ENCODE measurements around the gene IFITM5.

Gene IFITM5

DNA sequence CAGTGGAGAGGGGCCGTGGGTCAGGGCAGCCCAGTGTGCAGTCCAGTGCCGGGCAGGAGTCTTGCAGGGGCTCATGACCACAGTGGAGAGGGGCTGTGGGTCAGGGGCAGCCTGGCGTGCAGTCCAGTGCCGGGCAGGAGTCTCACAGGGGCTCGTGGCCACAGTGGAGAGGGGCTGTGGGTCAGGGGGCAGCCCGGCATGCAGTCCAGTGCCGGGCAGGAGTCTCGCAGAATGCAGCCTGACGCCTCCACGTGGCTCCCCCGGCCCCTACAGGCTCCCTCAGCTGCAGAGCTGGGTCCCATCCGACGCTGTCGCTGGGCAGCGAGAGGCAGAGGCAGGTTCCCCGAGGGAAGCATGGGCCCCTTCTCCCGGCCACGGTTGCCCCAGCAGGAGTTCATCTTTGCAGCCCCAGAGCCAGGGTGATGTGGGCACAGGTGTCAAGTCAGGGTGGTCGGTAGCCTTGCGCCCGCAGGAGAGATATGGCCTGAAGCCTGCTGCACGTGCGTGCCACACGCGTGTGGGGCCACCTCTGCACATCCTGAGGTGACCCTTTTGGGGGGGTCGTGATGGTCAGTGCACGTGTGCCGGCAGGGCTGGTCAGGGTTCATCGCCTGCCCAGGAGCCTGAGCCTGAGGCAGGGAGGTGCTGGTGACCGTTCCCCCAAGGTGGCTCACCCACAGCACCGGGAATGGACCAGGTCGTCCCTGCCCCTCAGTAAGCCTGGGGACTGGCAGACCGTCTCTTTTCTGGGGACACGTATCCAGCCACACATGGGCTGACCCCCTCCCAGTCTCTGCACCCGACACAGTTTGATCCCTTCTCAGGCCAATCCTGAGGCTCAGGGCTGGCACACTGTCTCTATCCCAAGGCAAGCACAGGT, 2.9 kb downstream of the IFITM5 start:
- Histone ChIP-seq H3K4me2 (ENCODE audit: low read length) (no peak overlapping the region), H3F3A (ENCODE audit: control insufficient read depth, insufficient read depth) (no peaks in the 10 kb centered on the region), H3K9me3 (ENCODE audit: control insufficient read depth, insufficient read depth, low read length) (no peaks in the 10 kb centered on the region), H3K9me2 (replicated peaks; ENCODE audit: control insufficient read depth, low read length) (no peaks in the 10 kb centered on the region), H3K79me2 (ENCODE audit: control insufficient read depth, low read length) (no peaks in the 10 kb centered on the region), H3K36me3 (ENCODE audit: control insufficient read depth, low read length) (no peaks in the 10 kb centered on the region), H3K27me3 (ENCODE audit: control insufficient read depth, low read length) (peaks cover 6% of the 10 kb centered on the region; the same call in 1 of the 2 replicates), H3K4me3 (ENCODE audit: low read length) (no peak overlapping the region), H3K27ac (ENCODE audit: low read depth, low read length) (no peak overlapping the region), H3K4me1 (ENCODE audit: control insufficient read depth, low read length) (no peaks in the 10 kb centered on the region), H4K20me1 (ENCODE audit: control insufficient read depth, insufficient read depth, low read depth, low read length) (no peaks in the 10 kb centered on the region)
- TF ChIP-seq, protein P1, sequence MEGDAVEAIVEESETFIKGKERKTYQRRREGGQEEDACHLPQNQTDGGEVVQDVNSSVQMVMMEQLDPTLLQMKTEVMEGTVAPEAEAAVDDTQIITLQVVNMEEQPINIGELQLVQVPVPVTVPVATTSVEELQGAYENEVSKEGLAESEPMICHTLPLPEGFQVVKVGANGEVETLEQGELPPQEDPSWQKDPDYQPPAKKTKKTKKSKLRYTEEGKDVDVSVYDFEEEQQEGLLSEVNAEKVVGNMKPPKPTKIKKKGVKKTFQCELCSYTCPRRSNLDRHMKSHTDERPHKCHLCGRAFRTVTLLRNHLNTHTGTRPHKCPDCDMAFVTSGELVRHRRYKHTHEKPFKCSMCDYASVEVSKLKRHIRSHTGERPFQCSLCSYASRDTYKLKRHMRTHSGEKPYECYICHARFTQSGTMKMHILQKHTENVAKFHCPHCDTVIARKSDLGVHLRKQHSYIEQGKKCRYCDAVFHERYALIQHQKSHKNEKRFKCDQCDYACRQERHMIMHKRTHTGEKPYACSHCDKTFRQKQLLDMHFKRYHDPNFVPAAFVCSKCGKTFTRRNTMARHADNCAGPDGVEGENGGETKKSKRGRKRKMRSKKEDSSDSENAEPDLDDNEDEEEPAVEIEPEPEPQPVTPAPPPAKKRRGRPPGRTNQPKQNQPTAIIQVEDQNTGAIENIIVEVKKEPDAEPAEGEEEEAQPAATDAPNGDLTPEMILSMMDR (IDR thresholded peaks at IDR 0.05; ENCODE audit: low read depth, low read length, poor library complexity, severe bottlenecking), result no peak
- no peak for TF ChIP-seq EZH2phosphoT487 (IDR thresholded peaks at IDR 0.05; ENCODE audit: borderline replicate concordance, low read length)

DNA sequence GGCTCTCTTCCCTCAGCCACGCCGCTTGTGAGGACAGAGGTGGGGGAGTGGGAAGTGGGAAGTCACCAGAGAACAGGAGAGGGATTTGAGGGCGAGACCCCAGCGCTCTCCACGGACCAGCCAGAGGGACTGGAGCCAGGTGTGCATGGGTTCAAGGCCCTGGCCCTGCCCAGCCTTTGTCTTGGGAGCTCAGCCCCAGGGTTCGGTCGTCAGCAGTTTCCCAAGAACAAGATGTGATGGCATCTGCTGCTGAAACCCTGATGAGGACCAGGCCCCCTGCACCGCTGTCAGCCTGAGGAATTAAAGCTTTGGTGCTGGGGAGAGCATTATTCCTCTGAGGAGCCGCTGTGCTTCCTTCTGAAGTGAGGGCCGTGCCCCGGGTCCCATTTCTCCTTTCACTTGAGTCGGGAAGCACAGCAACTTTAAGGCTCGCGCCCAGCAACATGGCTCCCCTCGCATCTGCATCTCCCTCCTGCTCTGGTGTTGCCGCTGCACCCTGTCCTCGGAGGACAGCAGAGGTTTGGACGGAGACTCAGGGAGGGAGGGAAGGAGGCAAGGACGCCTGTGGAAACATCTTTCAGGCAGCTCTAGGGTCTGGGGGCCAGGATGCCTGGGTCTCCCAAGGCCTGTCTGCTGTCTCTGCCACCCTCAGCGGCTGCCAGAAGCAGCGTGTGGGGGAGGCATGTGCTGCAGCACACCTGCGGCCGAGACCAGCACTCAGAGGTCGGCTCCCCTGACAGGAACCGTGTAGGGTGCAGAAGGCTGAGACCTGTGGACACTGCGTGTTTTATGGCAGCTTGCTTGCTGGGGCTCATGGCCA, 3.8 kb downstream of the IFITM5 start:
- H3K27me3 ChIP-seq (ENCODE audit: control insufficient read depth, low read length), result peaks cover 5% of the 10 kb centered on the region; the same call in 1 of the 2 replicates
- H3K4me3 ChIP-seq (ENCODE audit: low read length), result no peak overlapping the region
- no peaks in the 10 kb centered on the region for H3K9me2 ChIP-seq (replicated peaks; ENCODE audit: control insufficient read depth, low read length)
- no peaks in the 10 kb centered on the region for H3F3A ChIP-seq (ENCODE audit: control insufficient read depth, insufficient read depth)
- H3K4me2 ChIP-seq (ENCODE audit: low read length), result no peak overlapping the region
- no peaks in the 10 kb centered on the region for H3K36me3 ChIP-seq (ENCODE audit: control insufficient read depth, low read length)
- H3K79me2 ChIP-seq (ENCODE audit: control insufficient read depth, low read length), result no peaks in the 10 kb centered on the region
- no peaks in the 10 kb centered on the region for H3K9me3 ChIP-seq (ENCODE audit: control insufficient read depth, insufficient read depth, low read length)
- no peak for TF ChIP-seq EZH2phosphoT487 (IDR thresholded peaks at IDR 0.05; ENCODE audit: borderline replicate concordance, low read length)
- TF ChIP-seq, protein P1 (IDR thresholded peaks at IDR 0.05; ENCODE audit: low read depth, low read length, poor library complexity, severe bottlenecking), result no peak
- 0 out of 2 replicates have a peak, but pooled peaks cover under 1% of the 10 kb centered on the region for H3K4me1 ChIP-seq (ENCODE audit: control insufficient read depth, low read length)
- H3K27ac ChIP-seq (ENCODE audit: low read depth, low read length), result no peak overlapping the region
- no peaks in the 10 kb centered on the region for H4K20me1 ChIP-seq (ENCODE audit: control insufficient read depth, insufficient read depth, low read depth, low read length)

DNA sequence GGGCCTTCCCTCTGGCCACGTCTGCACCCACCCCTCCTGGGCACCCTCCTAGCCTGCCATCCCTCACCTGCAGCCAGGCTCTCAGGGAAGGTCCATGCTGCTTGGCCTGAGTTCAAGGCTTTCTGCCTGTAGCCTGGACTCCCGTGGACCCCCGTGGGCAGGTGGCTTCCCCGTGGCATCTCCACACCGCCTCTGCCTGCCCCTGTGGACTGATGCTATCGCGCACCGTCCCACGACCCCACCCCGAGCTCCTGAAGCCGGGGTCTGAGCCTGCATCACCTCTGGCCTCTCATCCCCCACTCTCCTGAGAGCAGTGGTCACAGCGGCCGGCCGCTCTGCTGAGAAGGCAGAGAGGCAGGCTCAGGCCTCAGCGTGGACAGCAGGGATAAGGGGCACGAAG, 4.5 kb downstream of the IFITM5 start:
- H3K79me2 ChIP-seq (ENCODE audit: control insufficient read depth, low read length), result no peaks in the 10 kb centered on the region
- H3K9me3 ChIP-seq (ENCODE audit: control insufficient read depth, insufficient read depth, low read length), result no peaks in the 10 kb centered on the region
- H4K20me1 ChIP-seq (ENCODE audit: control insufficient read depth, insufficient read depth, low read depth, low read length), result no peaks in the 10 kb centered on the region
- peaks cover 8% of the 10 kb centered on the region for H3K4me1 ChIP-seq (ENCODE audit: control insufficient read depth, low read length)
- H3K27ac ChIP-seq (ENCODE audit: low read depth, low read length), result no peak overlapping the region
- H3K4me2 ChIP-seq (ENCODE audit: low read length), result no peak overlapping the region
- H3K9me2 ChIP-seq (replicated peaks; ENCODE audit: control insufficient read depth, low read length), result no peaks in the 10 kb centered on the region
- no peaks in the 10 kb centered on the region for H3K36me3 ChIP-seq (ENCODE audit: control insufficient read depth, low read length)
- no peak overlapping the region for H3K4me3 ChIP-seq (ENCODE audit: low read length)
- no peaks in the 10 kb centered on the region for H3F3A ChIP-seq (ENCODE audit: control insufficient read depth, insufficient read depth)
- H3K27me3 ChIP-seq (ENCODE audit: control insufficient read depth, low read length), result no peaks in the 10 kb centered on the region
- no peak for TF ChIP-seq EZH2phosphoT487 (IDR thresholded peaks at IDR 0.05; ENCODE audit: borderline replicate concordance, low read length)
- TF ChIP-seq, protein P1 (IDR thresholded peaks at IDR 0.05; ENCODE audit: low read depth, low read length, poor library complexity, severe bottlenecking), result no peak

All from DOHH2 (cell line).